ENCODE measurements around the gene TOLLIP. TPM values are rescaled to one million over a fixed set of nuclear protein-coding genes. Genes with fewer than 3 reads are reported as not detected.
"Not testable (repeated sequence)": the region's sequence is repeated elsewhere in the genome, so short reads cannot be mapped to it uniquely, and the experiment has no call there.

Gene TOLLIP
- total RNA-seq, 1 experiment from 2014 or later: 32.3 TPM

- H3K27me3 Mint-ChIP-seq (ENCODE audit: low read depth): peaks cover 13% of the 10 kb centered on the region
- H3K4ac ChIP-seq (ENCODE audit: low read depth, low read length); H3K4me1 Mint-ChIP-seq; H3K18ac ChIP-seq (ENCODE audit: insufficient read length, low read depth, low read length); H4K20me1 ChIP-seq (ENCODE audit: control insufficient read depth, insufficient read depth, insufficient read length); H3K79me1 ChIP-seq (ENCODE audit: insufficient read depth, low read depth, low read length, poor library complexity, severe bottlenecking); H3K27me3 ChIP-seq (ENCODE audit: insufficient read depth, low read length); H4K91ac ChIP-seq (ENCODE audit: insufficient read length, low read depth, low read length); H2BK20ac ChIP-seq (ENCODE audit: low read depth, low read length, poor library complexity, severe bottlenecking); H3T11ph ChIP-seq (ENCODE audit: low read length); H3K14ac ChIP-seq (ENCODE audit: insufficient read depth, low read length); H3K27ac ChIP-seq (ENCODE audit: insufficient read length, low read depth, low read length); H2BK15ac ChIP-seq (ENCODE audit: low read depth, low read length); H3K23me2 ChIP-seq (ENCODE audit: insufficient read length, low read depth, low read length, poor library complexity, severe bottlenecking); H4K5ac ChIP-seq (ENCODE audit: insufficient read length, low read depth, low read length); H2AFZ ChIP-seq (ENCODE audit: low read length); H3K4me3 Mint-ChIP-seq; H3K56ac ChIP-seq (ENCODE audit: insufficient read length, low read depth, low read length); H4K8ac ChIP-seq (replicated peaks; ENCODE audit: insufficient read length, low read depth, low read length); H2BK5ac ChIP-seq (ENCODE audit: insufficient read length, low read length); H3K23ac ChIP-seq (ENCODE audit: insufficient read length, low read depth, low read length); H3K9me3 ChIP-seq (ENCODE audit: control insufficient read depth, low read depth, low read length); H2BK12ac ChIP-seq (ENCODE audit: insufficient read length, low read depth, low read length); H2AK5ac ChIP-seq (ENCODE audit: insufficient read length, low read length); H2BK120ac ChIP-seq (ENCODE audit: low read depth, low read length, poor library complexity, severe bottlenecking); H3K4me1 ChIP-seq (ENCODE audit: insufficient read depth, low read length); H3K79me2 ChIP-seq (ENCODE audit: insufficient read depth, low read length); H3K27ac Mint-ChIP-seq; H3K4me2 ChIP-seq (ENCODE audit: insufficient read depth, insufficient read length, low read length); DNase-seq; H3K9ac ChIP-seq (ENCODE audit: extremely low read depth, insufficient read length, low read length): not testable (repeated sequence)
- no CpG with 5 or more reads among the region's 14 CpGs for WGBS (ENCODE audit: extremely low coverage, insufficient read length, low lambda C conversion rate)
- H3K9me3 Mint-ChIP-seq: peaks cover 63 to 70% of the 10 kb centered on the region in 2 experiments
- peaks cover 13 to 26% (median 21%) of the 10 kb centered on the region in 3 experiments; a peak in 6 of 7 replicates for H3K36me3 Mint-ChIP-seq (ENCODE audit: insufficient read depth in 1 of 3, low read depth in 3 of 3)
Measured at GRCh38 chr11:1246301-1246700, 63.1 kb downstream of the TOLLIP start.

DNA sequence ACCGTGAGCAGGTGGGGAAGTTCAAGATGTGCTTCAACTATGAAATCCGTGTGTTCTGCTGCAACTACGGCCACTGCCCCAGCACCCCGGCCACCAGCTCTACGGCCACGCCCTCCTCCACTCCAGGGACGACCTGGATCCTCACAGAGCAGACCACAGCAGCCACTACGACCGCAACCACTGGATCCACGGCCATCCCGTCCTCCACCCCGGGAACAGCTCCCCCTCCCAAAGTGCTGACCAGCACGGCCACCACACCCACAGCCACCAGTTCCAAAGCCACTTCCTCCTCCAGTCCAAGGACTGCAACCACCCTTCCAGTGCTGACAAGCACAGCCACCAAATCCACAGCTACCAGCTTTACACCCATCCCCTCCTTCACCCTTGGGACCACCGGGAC is 63.7 kb downstream of the TOLLIP start:
- H2AK5ac ChIP-seq (ENCODE audit: insufficient read length, low read length); H3K79me1 ChIP-seq (ENCODE audit: insufficient read depth, low read depth, low read length, poor library complexity, severe bottlenecking); H2BK12ac ChIP-seq (ENCODE audit: insufficient read length, low read depth, low read length); H2BK5ac ChIP-seq (ENCODE audit: insufficient read length, low read length); H3K56ac ChIP-seq (ENCODE audit: insufficient read length, low read depth, low read length); H3K23ac ChIP-seq (ENCODE audit: insufficient read length, low read depth, low read length); H2BK15ac ChIP-seq (ENCODE audit: low read depth, low read length); H3K27ac Mint-ChIP-seq; H3K27me3 ChIP-seq (ENCODE audit: insufficient read depth, low read length); H4K8ac ChIP-seq (replicated peaks; ENCODE audit: insufficient read length, low read depth, low read length); H2BK20ac ChIP-seq (ENCODE audit: low read depth, low read length, poor library complexity, severe bottlenecking); H3K4me1 Mint-ChIP-seq; H3K18ac ChIP-seq (ENCODE audit: insufficient read length, low read depth, low read length); H2BK120ac ChIP-seq (ENCODE audit: low read depth, low read length, poor library complexity, severe bottlenecking); H4K91ac ChIP-seq (ENCODE audit: insufficient read length, low read depth, low read length); H3K4me1 ChIP-seq (ENCODE audit: insufficient read depth, low read length); H3K4me2 ChIP-seq (ENCODE audit: insufficient read depth, insufficient read length, low read length); H3K23me2 ChIP-seq (ENCODE audit: insufficient read length, low read depth, low read length, poor library complexity, severe bottlenecking); H3K4me3 Mint-ChIP-seq; H3K9ac ChIP-seq (ENCODE audit: extremely low read depth, insufficient read length, low read length); DNase-seq; H2AFZ ChIP-seq (ENCODE audit: low read length); H3K4ac ChIP-seq (ENCODE audit: low read depth, low read length); H4K20me1 ChIP-seq (ENCODE audit: control insufficient read depth, insufficient read depth, insufficient read length); H4K5ac ChIP-seq (ENCODE audit: insufficient read length, low read depth, low read length); H3K79me2 ChIP-seq (ENCODE audit: insufficient read depth, low read length); H3K9me3 ChIP-seq (ENCODE audit: control insufficient read depth, low read depth, low read length); H3K27ac ChIP-seq (ENCODE audit: insufficient read length, low read depth, low read length); H3T11ph ChIP-seq (ENCODE audit: low read length); H3K14ac ChIP-seq (ENCODE audit: insufficient read depth, low read length): not testable (repeated sequence)
- Mint-ChIP-seq H3K27me3 (ENCODE audit: low read depth) (peaks cover 13% of the 10 kb centered on the region), H3K9me3 (peaks cover 59 to 65% of the 10 kb centered on the region in 2 experiments), H3K36me3 (ENCODE audit: insufficient read depth in 1 of 3, low read depth in 3 of 3) (peaks cover 8 to 21% (median 15%) of the 10 kb centered on the region in 3 experiments; a peak in 6 of 7 replicates)
- no CpG with 5 or more reads among the region's 14 CpGs for WGBS (ENCODE audit: extremely low coverage, insufficient read length, low lambda C conversion rate)

Measured in H9 (cell line).